GM12878 (cell line): Measurements from ENCODE around the gene IL17RB. TPM values are rescaled to one million over a fixed set of nuclear protein-coding genes. Genes with fewer than 3 reads are reported as not detected.
A peak's percentile ranks its signal among the peaks of the same experiment; 100 is the strongest.

ENCODE experiments used
- ETV6 ChIP-seq, 2 experiments: fragments of 450-650 bp in 1 of 2; IDR thresholded peaks in 1 of 2; conservative IDR thresholded peaks in 1 of 2; 2 replicates each; pipeline ENCODE4 v1.6.1; 2014; ENCODE audit warnings: antibody characterized with exemption in 1 of 2, borderline replicate concordance in 1 of 2, low read depth in 1 of 2, mild to moderate bottlenecking in 1 of 2, moderate library complexity in 1 of 2
- EZH2 ChIP-seq: IDR thresholded peaks from 2 replicates; pipeline ENCODE4 v1.6.1; 2012; ENCODE audit warnings: low read depth, mild to moderate bottlenecking, control low read depth, inconsistent platforms, low read length, borderline replicate concordance; ENCODE audit not compliant: control insufficient read depth
- IKZF2 ChIP-seq, 2 experiments: fragments of 450-650 bp; IDR thresholded peaks; 2 replicates each; pipeline ENCODE4 v1.6.1; 2017; ENCODE audit warnings: mild to moderate bottlenecking in 2 of 2, moderate library complexity in 2 of 2
- IRF4 ChIP-seq: IDR thresholded peaks from 2 replicates; pipeline ENCODE4 v1.6.1; 2011; ENCODE audit warnings: low read depth, low read length
- MTA2 ChIP-seq: fragments of 450-650 bp; IDR thresholded peaks from 2 replicates; pipeline ENCODE4 v1.6.1; 2016; ENCODE audit warnings: low read depth, mild to moderate bottlenecking, moderate library complexity
- NBN ChIP-seq: fragments of 450-650 bp; IDR thresholded peaks from 2 replicates; pipeline ENCODE4 v1.6.1; 2016
- NR2C1 ChIP-seq: fragments of 450-650 bp; IDR thresholded peaks from 2 replicates; pipeline ENCODE4 v1.6.1; 2017; ENCODE audit warnings: antibody characterized with exemption, mild to moderate bottlenecking, moderate library complexity
- NR2F1 ChIP-seq: fragments of 450-650 bp; conservative IDR thresholded peaks from 2 replicates; pipeline ENCODE4 v1.6.1; 2017; ENCODE audit warnings: mild to moderate bottlenecking
- SPI1 ChIP-seq: IDR thresholded peaks from 2 replicates; pipeline ENCODE4 v1.6.1; 2011; ENCODE audit warnings: low read depth, mild to moderate bottlenecking, low read length, moderate library complexity, borderline replicate concordance; ENCODE audit not compliant: insufficient read depth
- SUPT20H ChIP-seq: IDR thresholded peaks from 2 replicates; pipeline ENCODE4 v1.6.1; 2011; ENCODE audit warnings: low read depth, mild to moderate bottlenecking, low read length, moderate library complexity, borderline replicate concordance; ENCODE audit not compliant: control insufficient read depth
- SUZ12 ChIP-seq: fragments of 200-600 bp; sonication (generic); IDR thresholded peaks from one replicate; pipeline ENCODE4 v1.6.1; 2018; ENCODE audit warnings: antibody characterized with exemption, mild to moderate bottlenecking; ENCODE audit not compliant: unreplicated experiment
- TCF12 ChIP-seq: IDR thresholded peaks from 2 replicates; pipeline ENCODE4 v1.6.1; 2011; ENCODE audit warnings: low read depth, mild to moderate bottlenecking, low read length
- ZBED1 ChIP-seq: IDR thresholded peaks from 2 replicates; pipeline ENCODE4 v1.6.1; 2016; ENCODE audit warnings: borderline replicate concordance
- ZNF207 ChIP-seq: fragments of 450-650 bp; IDR thresholded peaks from 2 replicates; pipeline ENCODE4 v1.6.1; 2014; ENCODE audit warnings: antibody characterized with exemption, mild to moderate bottlenecking, borderline replicate concordance
- ZNF217 ChIP-seq: fragments of 450-650 bp; IDR thresholded peaks from 2 replicates; pipeline ENCODE4 v1.6.1; 2017; ENCODE audit warnings: antibody characterized with exemption, mild to moderate bottlenecking
- polyA plus RNA-seq, 11 experiments: library from polyadenylated mRNA; depleted of rRNA in 4 of 11; unstranded in 6 of 11; stranded (reverse) in 5 of 11; fragments of >200 nt; fragmentation: Nextera tagmentation in 4 of 11; fragmentation: Illumina TruSeq in 1 of 11; extraction: Ambion mirVana in 4 of 11; extraction: Trizol in 1 of 11; gene quantifications; 1 replicate in 1 of 11; 2 replicates in 10 of 11; pipeline versions ENCODE4 v1.2.1 to v1.2.3, GENCODE V29; 2011 to 2016; ENCODE audit warnings: inconsistent platforms in 2 of 11, missing spikeins in 2 of 11, low read depth in 1 of 11
- total RNA-seq, 4 experiments: library from RNA; depleted of rRNA in 3 of 4; stranded (reverse); fragments of >200 nt in 3 of 4; fragmentation: Illumina TruSeq in 1 of 4; extraction: Trizol in 1 of 4; gene quantifications; 2 replicates each; pipeline versions ENCODE4 v1.2.1 to v1.2.3, GENCODE V29; 2013 to 2021
- TF ChIP-seq, protein P1 (sequence below): fragments of 450-650 bp; IDR thresholded peaks from 2 replicates; pipeline ENCODE4 v1.6.1; 2017; ENCODE audit warnings: low read depth, mild to moderate bottlenecking, moderate library complexity
- TF ChIP-seq, protein P2 (sequence below): fragments of 450-650 bp; IDR thresholded peaks from 2 replicates; pipeline ENCODE4 v1.6.1; 2018; ENCODE audit warnings: borderline replicate concordance, mild to moderate bottlenecking; ENCODE audit not compliant: partially characterized antibody
- TF ChIP-seq, protein P3 (sequence below): fragments of 450-650 bp; IDR thresholded peaks from 2 replicates; pipeline ENCODE4 v1.6.1; 2016; ENCODE audit warnings: mild to moderate bottlenecking
- TF ChIP-seq, protein P4 (sequence below): IDR thresholded peaks from 2 replicates; pipeline ENCODE4 v1.6.1; 2011; ENCODE audit warnings: borderline replicate concordance, low read depth, mild to moderate bottlenecking, moderate library complexity, low read length; ENCODE audit not compliant: insufficient read depth, poor library complexity, severe bottlenecking
- TF ChIP-seq, protein P5 (sequence below): IDR thresholded peaks from 2 replicates; pipeline ENCODE4 v1.6.1; 2011; ENCODE audit warnings: mild to moderate bottlenecking, low read depth, low read length, moderate library complexity; ENCODE audit not compliant: insufficient replicate concordance

The IL17RB gene
- total and polyA plus RNA-seq, 10 of the 15 experiments (the other 5 are each of a cell fraction or from before 2014, with no cell fraction given), result 1.9 to 17.2 (median 2.9) TPM

DNA sequence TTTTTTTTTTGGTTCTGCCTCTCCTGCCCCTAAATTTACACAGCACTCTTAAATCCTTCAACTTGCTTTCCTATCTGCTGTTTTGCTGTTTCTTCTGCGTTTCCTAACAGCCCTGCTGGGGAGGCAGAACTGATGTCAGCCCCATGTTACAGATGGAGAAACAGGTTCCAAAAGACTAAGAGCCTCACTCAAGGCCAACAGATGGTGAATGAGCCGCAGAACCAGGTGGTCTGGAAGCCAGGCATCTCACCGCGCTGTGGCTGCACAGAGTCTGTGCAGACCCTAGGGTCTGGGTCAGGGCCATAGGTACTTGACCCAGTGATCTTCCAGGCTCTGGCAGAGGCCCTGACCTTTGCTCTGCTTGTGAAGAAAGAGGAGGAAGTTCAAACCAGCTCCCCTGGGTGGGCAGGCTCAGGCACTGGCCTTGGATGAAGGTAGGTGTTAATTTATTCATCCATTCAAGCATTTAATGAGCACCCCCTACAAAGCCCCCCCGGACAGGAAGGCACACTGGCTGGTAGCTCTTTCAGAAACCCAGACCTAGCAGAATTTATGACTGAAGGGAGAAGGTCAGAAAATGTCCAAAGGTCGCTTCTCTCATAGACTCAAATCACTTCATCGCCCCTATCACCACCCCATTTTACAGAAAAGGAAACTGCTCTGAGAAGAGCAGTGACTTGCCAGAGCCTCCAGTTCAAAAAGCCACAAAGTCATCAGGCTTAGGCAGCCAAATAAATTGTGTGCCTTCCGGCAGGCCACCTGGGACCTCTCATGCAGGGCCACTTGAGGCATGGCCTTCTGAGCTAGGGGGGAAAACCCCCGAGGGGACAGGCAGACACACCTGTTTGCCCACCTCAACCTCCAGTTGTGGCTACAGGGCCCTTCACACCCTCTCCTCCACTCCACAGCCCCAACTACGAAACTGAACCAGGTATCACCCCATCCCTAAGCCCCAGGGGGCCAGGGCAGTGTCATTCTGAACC lies 2.9 kb upstream of the IL17RB start (continued):
- TF ChIP-seq MTA2, result peak; percentile 41; the same call in 1 of the 2 replicates
- no peak for TF ChIP-seq ETV6 (conservative IDR thresholded peaks at IDR 0.05 in 1 of 2, IDR thresholded peaks at IDR 0.05 in 1 of 2; ENCODE audit: borderline replicate concordance in 1 of 2, low read depth in 1 of 2)
- TF ChIP-seq NR2C1, result peak; percentile 25; the same call in 1 of the 2 replicates
- TF ChIP-seq ZNF217, result peak; percentile 29; the same call in 1 of the 2 replicates
- no peak for TF ChIP-seq SUZ12
- 0 out of 2 replicates have a peak, but pooled peaks have one; percentile 29 for TF ChIP-seq NBN
- TF ChIP-seq, protein P1, sequence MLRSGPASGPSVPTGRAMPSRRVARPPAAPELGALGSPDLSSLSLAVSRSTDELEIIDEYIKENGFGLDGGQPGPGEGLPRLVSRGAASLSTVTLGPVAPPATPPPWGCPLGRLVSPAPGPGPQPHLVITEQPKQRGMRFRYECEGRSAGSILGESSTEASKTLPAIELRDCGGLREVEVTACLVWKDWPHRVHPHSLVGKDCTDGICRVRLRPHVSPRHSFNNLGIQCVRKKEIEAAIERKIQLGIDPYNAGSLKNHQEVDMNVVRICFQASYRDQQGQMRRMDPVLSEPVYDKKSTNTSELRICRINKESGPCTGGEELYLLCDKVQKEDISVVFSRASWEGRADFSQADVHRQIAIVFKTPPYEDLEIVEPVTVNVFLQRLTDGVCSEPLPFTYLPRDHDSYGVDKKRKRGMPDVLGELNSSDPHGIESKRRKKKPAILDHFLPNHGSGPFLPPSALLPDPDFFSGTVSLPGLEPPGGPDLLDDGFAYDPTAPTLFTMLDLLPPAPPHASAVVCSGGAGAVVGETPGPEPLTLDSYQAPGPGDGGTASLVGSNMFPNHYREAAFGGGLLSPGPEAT, result peak; percentile 14
- peak in 1 of 2 experiments; percentile 70; a peak in 1 of 4 replicates for TF ChIP-seq IKZF2 (IDR thresholded peaks at IDR 0.05)
- peak; percentile 90 for TF ChIP-seq NR2F1
- TF ChIP-seq, protein P2, sequence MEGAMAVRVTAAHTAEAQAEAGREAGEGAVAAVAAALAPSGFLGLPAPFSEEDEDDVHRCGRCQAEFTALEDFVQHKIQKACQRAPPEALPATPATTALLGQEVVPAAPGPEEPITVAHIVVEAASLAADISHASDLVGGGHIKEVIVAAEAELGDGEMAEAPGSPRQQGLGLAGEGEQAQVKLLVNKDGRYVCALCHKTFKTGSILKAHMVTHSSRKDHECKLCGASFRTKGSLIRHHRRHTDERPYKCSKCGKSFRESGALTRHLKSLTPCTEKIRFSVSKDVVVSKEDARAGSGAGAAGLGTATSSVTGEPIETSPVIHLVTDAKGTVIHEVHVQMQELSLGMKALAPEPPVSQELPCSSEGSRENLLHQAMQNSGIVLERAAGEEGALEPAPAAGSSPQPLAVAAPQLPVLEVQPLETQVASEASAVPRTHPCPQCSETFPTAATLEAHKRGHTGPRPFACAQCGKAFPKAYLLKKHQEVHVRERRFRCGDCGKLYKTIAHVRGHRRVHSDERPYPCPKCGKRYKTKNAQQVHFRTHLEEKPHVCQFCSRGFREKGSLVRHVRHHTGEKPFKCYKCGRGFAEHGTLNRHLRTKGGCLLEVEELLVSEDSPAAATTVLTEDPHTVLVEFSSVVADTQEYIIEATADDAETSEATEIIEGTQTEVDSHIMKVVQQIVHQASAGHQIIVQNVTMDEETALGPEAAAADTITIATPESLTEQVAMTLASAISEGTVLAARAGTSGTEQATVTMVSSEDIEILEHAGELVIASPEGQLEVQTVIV, result no peak
- TF ChIP-seq IRF4, result no peak
- TF ChIP-seq, protein P3, sequence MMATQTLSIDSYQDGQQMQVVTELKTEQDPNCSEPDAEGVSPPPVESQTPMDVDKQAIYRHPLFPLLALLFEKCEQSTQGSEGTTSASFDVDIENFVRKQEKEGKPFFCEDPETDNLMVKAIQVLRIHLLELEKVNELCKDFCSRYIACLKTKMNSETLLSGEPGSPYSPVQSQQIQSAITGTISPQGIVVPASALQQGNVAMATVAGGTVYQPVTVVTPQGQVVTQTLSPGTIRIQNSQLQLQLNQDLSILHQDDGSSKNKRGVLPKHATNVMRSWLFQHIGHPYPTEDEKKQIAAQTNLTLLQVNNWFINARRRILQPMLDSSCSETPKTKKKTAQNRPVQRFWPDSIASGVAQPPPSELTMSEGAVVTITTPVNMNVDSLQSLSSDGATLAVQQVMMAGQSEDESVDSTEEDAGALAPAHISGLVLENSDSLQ, result no peak
- peak; percentile 72; the same call in 1 of the 2 replicates for TF ChIP-seq TCF12
- TF ChIP-seq, protein P4, sequence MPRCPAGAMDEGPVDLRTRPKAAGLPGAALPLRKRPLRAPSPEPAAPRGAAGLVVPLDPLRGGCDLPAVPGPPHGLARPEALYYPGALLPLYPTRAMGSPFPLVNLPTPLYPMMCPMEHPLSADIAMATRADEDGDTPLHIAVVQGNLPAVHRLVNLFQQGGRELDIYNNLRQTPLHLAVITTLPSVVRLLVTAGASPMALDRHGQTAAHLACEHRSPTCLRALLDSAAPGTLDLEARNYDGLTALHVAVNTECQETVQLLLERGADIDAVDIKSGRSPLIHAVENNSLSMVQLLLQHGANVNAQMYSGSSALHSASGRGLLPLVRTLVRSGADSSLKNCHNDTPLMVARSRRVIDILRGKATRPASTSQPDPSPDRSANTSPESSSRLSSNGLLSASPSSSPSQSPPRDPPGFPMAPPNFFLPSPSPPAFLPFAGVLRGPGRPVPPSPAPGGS, result no peak
- no peak for TF ChIP-seq ZNF207
- no peak for TF ChIP-seq ZBED1
- TF ChIP-seq, protein P5, sequence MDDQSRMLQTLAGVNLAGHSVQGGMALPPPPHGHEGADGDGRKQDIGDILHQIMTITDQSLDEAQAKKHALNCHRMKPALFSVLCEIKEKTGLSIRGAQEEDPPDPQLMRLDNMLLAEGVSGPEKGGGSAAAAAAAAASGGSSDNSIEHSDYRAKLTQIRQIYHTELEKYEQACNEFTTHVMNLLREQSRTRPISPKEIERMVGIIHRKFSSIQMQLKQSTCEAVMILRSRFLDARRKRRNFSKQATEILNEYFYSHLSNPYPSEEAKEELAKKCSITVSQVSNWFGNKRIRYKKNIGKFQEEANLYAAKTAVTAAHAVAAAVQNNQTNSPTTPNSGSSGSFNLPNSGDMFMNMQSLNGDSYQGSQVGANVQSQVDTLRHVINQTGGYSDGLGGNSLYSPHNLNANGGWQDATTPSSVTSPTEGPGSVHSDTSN, result no peak
- no peak for TF ChIP-seq EZH2
- no peak for TF ChIP-seq SPI1
- no peak for TF ChIP-seq SUPT20H
